ENCODE measurements around the gene TCTN1.
"Not testable (repeated sequence)": the region's sequence is repeated elsewhere in the genome, so short reads cannot be mapped to it uniquely, and the experiment has no call there.

The TCTN1 gene

DNA sequence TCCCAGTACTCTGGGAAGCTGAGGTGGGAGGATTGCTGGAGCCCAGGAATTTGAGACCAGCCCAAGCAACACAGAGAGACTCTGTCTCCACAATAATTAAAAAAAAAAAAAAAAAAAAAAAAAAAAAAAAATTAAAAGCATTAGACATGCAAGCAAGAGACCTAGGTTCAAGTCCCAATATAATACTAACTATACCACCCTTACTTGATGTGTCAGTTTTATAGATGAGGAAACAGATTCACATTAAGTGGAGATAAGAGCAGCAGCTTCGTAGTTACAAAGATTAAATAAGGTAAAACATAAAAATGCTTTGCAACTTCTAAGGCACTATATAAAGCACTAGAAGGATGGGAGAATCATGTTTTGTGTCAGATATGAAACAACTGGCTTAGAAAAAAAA lies 39.9 kb upstream of the TCTN1 start:
- TF ChIP-seq, protein P1, sequence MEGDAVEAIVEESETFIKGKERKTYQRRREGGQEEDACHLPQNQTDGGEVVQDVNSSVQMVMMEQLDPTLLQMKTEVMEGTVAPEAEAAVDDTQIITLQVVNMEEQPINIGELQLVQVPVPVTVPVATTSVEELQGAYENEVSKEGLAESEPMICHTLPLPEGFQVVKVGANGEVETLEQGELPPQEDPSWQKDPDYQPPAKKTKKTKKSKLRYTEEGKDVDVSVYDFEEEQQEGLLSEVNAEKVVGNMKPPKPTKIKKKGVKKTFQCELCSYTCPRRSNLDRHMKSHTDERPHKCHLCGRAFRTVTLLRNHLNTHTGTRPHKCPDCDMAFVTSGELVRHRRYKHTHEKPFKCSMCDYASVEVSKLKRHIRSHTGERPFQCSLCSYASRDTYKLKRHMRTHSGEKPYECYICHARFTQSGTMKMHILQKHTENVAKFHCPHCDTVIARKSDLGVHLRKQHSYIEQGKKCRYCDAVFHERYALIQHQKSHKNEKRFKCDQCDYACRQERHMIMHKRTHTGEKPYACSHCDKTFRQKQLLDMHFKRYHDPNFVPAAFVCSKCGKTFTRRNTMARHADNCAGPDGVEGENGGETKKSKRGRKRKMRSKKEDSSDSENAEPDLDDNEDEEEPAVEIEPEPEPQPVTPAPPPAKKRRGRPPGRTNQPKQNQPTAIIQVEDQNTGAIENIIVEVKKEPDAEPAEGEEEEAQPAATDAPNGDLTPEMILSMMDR (conservative IDR thresholded peaks at IDR 0.05; ENCODE audit: low read depth, low read length): no peak
- no peak for DNase-seq (ENCODE audit: low read depth)
- H3K4me3 ChIP-seq (ENCODE audit: low read depth, low read length): no peak overlapping the region

DNA sequence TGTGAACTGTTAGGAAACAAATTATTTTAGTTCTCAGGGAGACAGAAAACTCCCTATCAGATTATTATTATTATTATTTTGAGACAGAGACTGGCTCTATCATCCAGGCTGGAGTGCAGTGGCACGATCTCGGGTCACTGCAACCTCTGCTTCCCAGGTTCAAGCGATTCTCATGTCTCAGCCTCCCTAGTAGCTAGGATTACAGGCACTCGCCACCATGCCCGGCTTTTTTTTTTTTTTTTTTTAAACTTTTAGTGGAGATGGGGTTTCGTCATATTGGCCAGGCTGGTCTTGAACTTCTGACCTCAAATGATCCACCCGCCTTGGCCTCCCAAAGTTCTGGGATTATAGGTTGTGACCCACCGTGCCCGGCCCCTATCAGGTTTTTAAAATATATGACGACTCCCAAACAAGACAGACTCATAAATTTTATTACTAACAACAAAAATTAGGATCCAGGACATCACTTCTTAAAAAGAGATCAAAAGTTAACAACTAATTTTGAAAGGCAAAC lies 39.2 kb upstream of the TCTN1 start:
- H3K4me3 ChIP-seq (ENCODE audit: low read depth, low read length); DNase-seq (ENCODE audit: low read depth): not testable (repeated sequence)

DNA sequence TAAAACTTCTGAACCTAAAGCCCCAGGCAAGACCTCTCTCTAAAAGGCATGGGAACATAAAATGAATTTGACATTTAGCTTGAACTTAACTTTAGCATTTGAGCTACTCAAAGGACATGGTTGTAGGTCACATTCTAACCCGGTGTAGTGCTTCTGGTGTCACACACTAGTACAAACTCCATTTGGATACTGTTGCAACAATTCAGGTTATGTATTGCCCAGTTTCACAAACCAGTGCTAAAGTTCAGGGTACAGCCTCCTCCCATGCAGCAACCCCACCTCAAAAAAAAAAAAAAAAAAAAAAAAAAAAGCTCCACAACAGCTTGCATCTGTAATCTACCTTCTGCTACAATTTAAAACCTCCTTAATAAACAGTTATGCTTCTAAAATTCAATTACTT lies 38.6 kb upstream of the TCTN1 start:
- TF ChIP-seq, protein P1 (conservative IDR thresholded peaks at IDR 0.05; ENCODE audit: low read depth, low read length): no peak
- peak; percentile 51 for DNase-seq (ENCODE audit: low read depth)
- no peak overlapping the region for H3K4me3 ChIP-seq (ENCODE audit: low read depth, low read length)

DNA sequence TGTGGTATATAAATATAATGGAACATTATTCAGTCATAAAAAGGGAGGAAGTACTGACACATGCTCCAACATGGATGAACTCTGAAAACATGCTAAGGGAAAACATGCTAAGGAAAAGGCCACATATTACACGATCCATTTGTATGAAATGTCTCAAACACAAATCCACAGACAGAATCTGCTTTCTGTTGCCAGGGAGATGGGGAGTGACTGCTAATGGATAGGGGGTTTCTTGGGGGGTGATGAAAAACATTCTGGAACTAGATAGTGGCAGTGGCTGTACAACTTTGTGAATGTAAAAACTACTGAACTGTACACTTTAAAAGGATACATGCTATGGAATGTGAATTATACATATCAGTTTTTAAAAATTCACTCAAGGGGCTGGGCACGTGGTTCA lies 37.4 kb upstream of the TCTN1 start:
- DNase-seq (ENCODE audit: low read depth): no peak
- TF ChIP-seq, protein P1 (conservative IDR thresholded peaks at IDR 0.05; ENCODE audit: low read depth, low read length): no peak
- H3K4me3 ChIP-seq (ENCODE audit: low read depth, low read length): no peak overlapping the region

DNA sequence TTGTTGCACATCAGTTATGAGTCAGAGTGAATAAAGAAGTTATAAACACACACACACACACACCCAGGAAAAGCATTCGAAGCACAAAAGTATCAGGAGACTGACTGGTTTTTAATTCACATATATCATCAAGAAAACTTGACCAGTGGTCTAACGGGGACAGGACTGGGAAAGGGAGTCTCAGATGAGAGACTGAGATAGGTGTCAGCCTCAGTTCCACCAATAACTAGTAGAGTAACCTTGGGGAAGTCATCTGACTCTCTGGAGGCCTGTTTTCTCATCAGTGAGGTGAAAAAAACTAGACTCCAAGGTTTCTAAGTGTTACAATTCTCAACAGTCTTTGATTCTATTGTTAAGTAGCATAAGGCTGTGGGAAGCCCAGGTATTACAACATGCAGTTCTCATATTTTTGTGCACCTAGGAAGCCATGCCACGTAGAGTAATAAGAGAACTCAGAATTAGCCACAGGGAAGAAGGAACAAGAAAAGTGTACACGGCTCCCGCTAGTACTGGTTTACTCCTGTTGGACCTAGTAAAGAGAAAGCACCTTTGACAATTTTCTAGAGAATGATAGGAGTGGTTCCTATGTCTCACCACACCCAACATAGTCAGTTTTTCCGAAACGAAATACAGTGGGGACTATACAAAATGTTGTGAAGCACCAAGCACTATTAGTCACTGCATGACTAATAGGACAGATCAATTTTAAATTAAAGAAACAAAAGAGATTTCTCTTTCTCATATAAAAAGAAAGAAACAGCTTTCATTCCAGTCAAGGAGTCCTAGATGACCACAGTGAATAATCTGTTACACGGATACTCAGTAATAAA lies 35.9 kb upstream of the TCTN1 start:
- TF ChIP-seq, protein P1 (conservative IDR thresholded peaks at IDR 0.05; ENCODE audit: low read depth, low read length): no peak
- H3K4me3 ChIP-seq (ENCODE audit: low read depth, low read length): no peak overlapping the region
- DNase-seq (ENCODE audit: low read depth): peak; percentile 82

DNA sequence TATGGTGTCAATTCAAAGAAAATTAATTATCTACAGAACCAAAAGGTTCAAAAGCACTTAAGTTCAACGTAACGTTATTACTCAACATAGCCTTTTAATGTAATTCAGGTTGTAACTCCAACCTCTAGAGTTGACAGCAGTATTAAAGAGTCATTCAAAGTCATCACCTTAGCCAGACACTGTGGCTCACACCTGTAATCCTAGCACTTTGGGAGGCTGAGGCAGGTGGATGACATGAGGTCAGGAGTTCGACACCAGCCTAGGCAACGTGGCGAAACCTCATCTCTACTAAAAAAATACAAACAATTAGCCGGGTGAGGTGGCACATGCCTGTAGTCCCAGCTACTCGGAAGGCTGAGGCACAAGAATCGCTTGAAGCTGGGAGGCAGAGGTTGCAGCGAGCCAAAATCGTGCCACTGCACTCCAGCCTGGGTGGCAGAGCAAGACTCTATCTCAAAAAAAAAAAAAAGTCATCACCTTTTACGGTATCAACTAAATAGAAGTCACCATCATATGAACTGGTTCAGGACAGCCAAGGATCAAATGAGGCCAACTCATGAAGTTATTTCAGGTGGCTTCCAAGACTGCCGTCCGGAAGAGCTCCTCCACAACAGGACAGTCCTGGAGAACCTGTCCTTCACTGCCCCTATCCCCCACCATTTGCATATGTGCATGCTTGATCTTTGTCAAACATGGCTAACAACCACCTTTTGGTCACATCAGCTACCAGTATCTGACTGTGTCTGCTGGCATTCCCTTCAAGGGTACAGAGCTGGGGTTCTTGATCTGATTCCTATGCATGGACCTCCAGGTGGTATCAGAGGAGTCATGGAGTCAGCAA lies 35.0 kb upstream of the TCTN1 start:
- no peak overlapping the region for H3K4me3 ChIP-seq (ENCODE audit: low read depth, low read length)
- no peak for DNase-seq (ENCODE audit: low read depth)
- TF ChIP-seq, protein P1 (conservative IDR thresholded peaks at IDR 0.05; ENCODE audit: low read depth, low read length): no peak

DNA sequence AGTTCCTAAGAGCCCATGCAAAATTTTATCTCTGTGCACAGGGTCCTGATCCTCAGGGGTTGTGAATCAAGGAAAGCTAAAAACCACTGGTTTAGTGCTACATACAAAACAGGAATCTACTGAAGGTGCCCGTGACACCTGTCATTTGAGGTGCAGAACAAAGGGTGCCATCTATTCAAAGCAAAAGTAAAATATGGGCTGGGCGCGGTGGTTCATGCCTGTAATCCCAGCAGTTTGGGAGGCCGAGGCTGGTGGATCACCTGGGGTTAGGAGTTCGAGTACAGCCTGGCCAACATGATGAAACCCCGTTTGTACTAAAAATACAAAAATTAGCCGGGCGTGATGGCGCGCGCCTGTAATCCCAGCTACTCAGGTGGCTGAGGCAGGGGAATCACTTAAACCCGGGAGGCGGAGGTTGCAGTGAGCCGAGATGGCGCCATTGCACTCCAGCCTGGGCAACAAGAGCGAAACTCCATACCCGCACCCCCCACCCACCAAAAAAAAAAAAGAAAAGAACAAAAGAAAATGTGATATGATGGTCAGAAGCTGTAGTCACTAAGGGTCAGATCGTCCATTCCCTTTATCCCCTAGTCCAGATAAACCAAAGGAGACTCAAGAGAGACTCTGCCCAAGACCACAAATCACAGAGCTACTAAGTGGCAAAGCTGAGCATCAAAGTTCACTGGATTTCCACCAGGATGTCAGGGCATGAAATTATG lies 34.2 kb upstream of the TCTN1 start:
- TF ChIP-seq, protein P1 (conservative IDR thresholded peaks at IDR 0.05; ENCODE audit: low read depth, low read length): no peak
- no peak for DNase-seq (ENCODE audit: low read depth)
- no peak overlapping the region for H3K4me3 ChIP-seq (ENCODE audit: low read depth, low read length)

Measured in choroid plexus epithelial cell (primary cell).